SK-N-SH (cell line): ENCODE data around the gene DCAF10.

Source experiments
- CHD2 ChIP-seq: fragments of 150-350 bp; IDR thresholded peaks from 2 replicates; pipeline ENCODE4 v1.6.1; 2018; ENCODE audit warnings: low read length; ENCODE audit not compliant: partially characterized antibody
- CTCF ChIP-seq: fragments of 200-600 bp; sonication (generic); IDR thresholded peaks from 2 replicates; pipeline ENCODE4 v1.6.1; 2017; ENCODE audit warnings: antibody characterized with exemption, mild to moderate bottlenecking, moderate library complexity
- EP300 ChIP-seq, 2 experiments: IDR thresholded peaks; 2 replicates each; pipeline versions ENCODE4 v1.4.0 to v1.6.1; 2012; ENCODE audit warnings: borderline replicate concordance in 1 of 2, low read depth in 1 of 2, low read length in 1 of 2
- JUND ChIP-seq: IDR thresholded peaks from 2 replicates; pipeline ENCODE4 v1.4.0; 2012
- MAX ChIP-seq: IDR thresholded peaks from 2 replicates; pipeline ENCODE4 v1.4.0; 2012; ENCODE audit warnings: low read depth
- MXI1 ChIP-seq: IDR thresholded peaks from 2 replicates; pipeline ENCODE4 v1.6.1; 2012; ENCODE audit warnings: mild to moderate bottlenecking, low read depth, low read length, improper control_type of control experiment
- POLR2AphosphoS5 ChIP-seq: IDR thresholded peaks from 2 replicates; pipeline ENCODE4 v1.6.1; 2012; ENCODE audit warnings: low read depth, low read length
- RAD21 ChIP-seq: IDR thresholded peaks from 2 replicates; pipeline ENCODE4 v1.6.1; 2012; ENCODE audit warnings: mild to moderate bottlenecking, low read length
- RCOR1 ChIP-seq: fragments of 150-350 bp; IDR thresholded peaks from 2 replicates; pipeline ENCODE4 v1.6.1; 2017; ENCODE audit warnings: antibody characterized with exemption, low read length
- REST ChIP-seq: IDR thresholded peaks from 2 replicates; pipeline ENCODE4 v1.6.1; 2012; ENCODE audit warnings: mild to moderate bottlenecking, low read depth, low read length, moderate library complexity
- SIN3A ChIP-seq: IDR thresholded peaks from 2 replicates; pipeline ENCODE4 v1.6.1; 2012; ENCODE audit warnings: low read depth, mild to moderate bottlenecking, low read length, moderate library complexity, borderline replicate concordance
- TEAD4 ChIP-seq: IDR thresholded peaks from 2 replicates; pipeline ENCODE4 v1.4.0; 2012; ENCODE audit warnings: mild to moderate bottlenecking, borderline replicate concordance; ENCODE audit not compliant: insufficient read depth
- USF1 ChIP-seq: IDR thresholded peaks from 2 replicates; pipeline ENCODE4 v1.4.0; 2012; ENCODE audit warnings: low read depth, borderline replicate concordance
- USF2 ChIP-seq: fragments of 150-350 bp; IDR thresholded peaks from 2 replicates; pipeline ENCODE4 v1.6.1; 2017; ENCODE audit warnings: antibody characterized with exemption, low read length, low read depth, borderline replicate concordance

- TF ChIP-seq USF1 (no peak), CTCF (no peak), JUND (no peak), MXI1 (no peak), POLR2AphosphoS5 (no peak), RCOR1 (no peak), SIN3A (no peak), RAD21 (no peak), MAX (no peak), TEAD4 (no peak), CHD2 (no peak), REST (no peak), EP300 (IDR thresholded peaks at IDR 0.05; ENCODE audit: borderline replicate concordance in 1 of 2, low read depth in 1 of 2, low read length in 1 of 2) (no peak), USF2 (no peak)
These were observed 109.7 kb downstream of the DCAF10 start for GRCh38 chr9:37910271-37910670.
